B cell (primary cell): ENCODE data around the gene RNASET2. TPM values are rescaled to one million over a fixed set of nuclear protein-coding genes. Genes with fewer than 3 reads are reported as not detected.

Experiments
- ATAC-seq: fragments of 200-7000 bp; cut with Tn5 transposase; one replicate; pipeline ENCODE4 v1.10.0; 2021; ENCODE audit warnings: low read depth, mild to moderate bottlenecking, moderate number of reproducible peaks, moderate library complexity
- CTCF ChIA-PET: fragments of 350-600 bp; sonication (Branson Sonifier 250); formaldehyde crosslinking; loops from one replicate; lab custom pipeline; 2021; ENCODE audit warnings: antibody characterized with exemption, inconsistent platforms; lab: Charles Lee
- POLR2A ChIA-PET: fragments of 350-600 bp; sonication (Branson Sonifier 250); formaldehyde crosslinking; loops from one replicate; lab custom pipeline; 2021; ENCODE audit warnings: antibody characterized with exemption; lab: Charles Lee
- DNase-seq: peaks from one replicate; pipeline ENCODE4 v3.0.0; 2013
- H2AFZ ChIP-seq: 2 replicates; pipeline ENCODE4 v1.6.1; 2012; ENCODE audit warnings: mild to moderate bottlenecking, low read depth, low read length; ENCODE audit not compliant: insufficient read depth, poor library complexity, severe bottlenecking
- H3K27ac ChIP-seq, 2 donors: 1 replicate in 1 of 2; 2 replicates in 1 of 2; pipeline ENCODE4 v1.5.1; 2012 to 2013; ENCODE audit warnings: low read length in 2 of 2, mild to moderate bottlenecking in 2 of 2, moderate library complexity in 1 of 2
- H3K27me3 ChIP-seq, 4 experiments: fragments of 200-600 bp in 1 of 4; sonication (generic) in 1 of 4; replicated peaks in 1 of 4; 1 replicate in 2 of 4; 2 replicates in 2 of 4; pipeline versions ENCODE4 v1.6.1 to v1.7.0; 2013 to 2016; ENCODE audit warnings: low read length in 3 of 4, mild to moderate bottlenecking in 2 of 4, mixed read lengths in 1 of 4, moderate library complexity in 1 of 4; ENCODE audit not compliant: insufficient read depth in 4 of 4, control insufficient read depth in 3 of 4; ENCODE audit errors: control extremely low read depth in 1 of 4
- H3K36me3 ChIP-seq, 2 experiments: replicated peaks in 1 of 2; 1 replicate in 1 of 2; 2 replicates in 1 of 2; pipeline versions ENCODE4 v1.6.1 to v1.7.1; 2013; ENCODE audit warnings: low read length in 1 of 2; ENCODE audit not compliant: insufficient read depth in 2 of 2, control insufficient read depth in 1 of 2; ENCODE audit errors: control extremely low read depth in 1 of 2, extremely low read depth in 1 of 2
- H3K4me1 ChIP-seq, 2 donors: fragments of 200-600 bp in 1 of 2; sonication (generic) in 1 of 2; 1 replicate in 1 of 2; 2 replicates in 1 of 2; pipeline versions ENCODE4 v1.5.1 to v1.6.1; 2013 to 2017; ENCODE audit warnings: low read length in 2 of 2; ENCODE audit not compliant: control insufficient read depth in 2 of 2, insufficient read depth in 2 of 2
- H3K4me2 ChIP-seq: replicated peaks from 2 replicates; pipeline ENCODE3; 2012; ENCODE audit warnings: mild to moderate bottlenecking, low read depth, low read length; ENCODE audit not compliant: poor library complexity, severe bottlenecking
- H3K4me3 ChIP-seq, 5 experiments: fragments of 200-600 bp in 1 of 5; sonication (generic) in 1 of 5; 1 replicate in 3 of 5; 2 replicates in 2 of 5; pipeline versions ENCODE4 v1.5.1 to v1.7.0; 2011 to 2016; ENCODE audit warnings: low read length in 4 of 5, mild to moderate bottlenecking in 4 of 5, low read depth in 2 of 5, control low read depth in 1 of 5, moderate library complexity in 1 of 5; ENCODE audit not compliant: insufficient read depth in 1 of 5; ENCODE audit errors: control extremely low read depth in 1 of 5, extremely low read depth in 1 of 5
- H3K79me2 ChIP-seq: fragments of 200-600 bp; sonication (generic); one replicate; pipeline ENCODE4 v1.6.0; 2016; ENCODE audit warnings: low read length; ENCODE audit not compliant: control insufficient read depth, insufficient read depth
- H3K9ac ChIP-seq: fragments of 200-600 bp; sonication (generic); 2 replicates; pipeline ENCODE4 v1.6.1; 2017; ENCODE audit warnings: mild to moderate bottlenecking, low read length, moderate library complexity
- H3K9me3 ChIP-seq, 3 donors: one replicate each; pipeline versions ENCODE4 v1.6.1 to v1.7.1; 2013; ENCODE audit warnings: low read length in 2 of 3; ENCODE audit not compliant: control insufficient read depth in 2 of 3, insufficient read depth in 1 of 3; ENCODE audit errors: control extremely low read depth in 1 of 3
- H4K20me1 ChIP-seq: 2 replicates; pipeline ENCODE4 v1.6.0; 2012; ENCODE audit warnings: mild to moderate bottlenecking, low read length; ENCODE audit not compliant: insufficient read depth, control insufficient read depth, poor library complexity, severe bottlenecking
- H3K27ac Mint-ChIP-seq: one replicate; pipeline ENCODE4 v1.8.0; 2021; ENCODE audit warnings: mixed read lengths
- H3K27me3 Mint-ChIP-seq: one replicate; pipeline ENCODE4 v1.8.0; 2021; ENCODE audit warnings: mixed read lengths
- H3K4me1 Mint-ChIP-seq: one replicate; pipeline ENCODE4 v1.8.0; 2021; ENCODE audit warnings: mixed read lengths
- H3K4me3 Mint-ChIP-seq: one replicate; pipeline ENCODE4 v1.8.0; 2021; ENCODE audit warnings: mixed read lengths
- H3K9me3 Mint-ChIP-seq: one replicate; pipeline ENCODE4 v1.8.0; 2022; ENCODE audit warnings: mixed read lengths; ENCODE audit not compliant: insufficient read depth
- CTCF ChIP-seq: fragments of 200-600 bp; IDR thresholded peaks from one replicate; pipeline ENCODE4 v1.8.0; 2022; ENCODE audit warnings: antibody characterized with exemption, mild to moderate bottlenecking
- EZH2 ChIP-seq: IDR thresholded peaks from 2 replicates; pipeline ENCODE4 v1.6.1; 2012; ENCODE audit warnings: borderline replicate concordance, low read depth, mild to moderate bottlenecking, moderate library complexity, low read length; ENCODE audit not compliant: insufficient read depth, poor library complexity, severe bottlenecking
- WGBS: methylation state at CpG from one replicate; pipeline ENCODE4 v1.1.5; 2013; ENCODE audit warnings: missing lambda C conversion rate; ENCODE audit not compliant: insufficient coverage; 5-methylcytosine and 5-hydroxymethylcytosine counted together
- intact Hi-C: fragments of 100-400 bp; cut with micrococcal nuclease; formaldehyde crosslinking; loops from one replicate; pipeline ENCODE4 v1.10.0; 2022
- polyA plus RNA-seq: library from polyadenylated mRNA; depleted of rRNA; stranded (reverse); fragments of >200 nt; gene quantifications from 2 replicates; pipeline ENCODE4 v1.2.3, GENCODE V29; 2012
- total RNA-seq, 2 donors: library from RNA; stranded (reverse); fragments of 120-200 nt in 1 of 2; gene quantifications; 1 replicate in 1 of 2; 2 replicates in 1 of 2; pipeline versions ENCODE4 v1.2.3 to v1.2.4, GENCODE V29; 2013 to 2022

The RNASET2 gene
- total and polyA plus RNA-seq, 2 donors (not counting 1 experiment from before 2014, with no cell fraction given), result 293 to 330 TPM

GRCh38 chr6:166934174-166934573 is 22.2 kb downstream of the RNASET2 start:
- no peak overlapping the region for H3K27ac ChIP-seq
- peak overlapping the region; percentile 15 for H3K27ac Mint-ChIP-seq
- CTCF ChIA-PET, result interaction anchor here (1.4 to 5.5 kb wide), 2 partner anchors 55 to 147 kb away, joined by 4 to 38 read pairs; no protein-coding TSS in a partner anchor
- H3K4me1 ChIP-seq, result peaks cover 28 to 35% of the 10 kb centered on the region in 2 donors
- no peaks in the 10 kb centered on the region for H3K27me3 Mint-ChIP-seq
- ATAC-seq (no peak), DNase-seq (no peak)
- POLR2A ChIA-PET, result interaction anchor here (0.6 kb wide), 1 partner anchor 16 kb away, joined by 10 read pairs; no protein-coding TSS in a partner anchor
- H3K4me1 Mint-ChIP-seq, result peaks cover 50% of the 10 kb centered on the region
- H3K4me3 ChIP-seq, result no peak overlapping the region
- H3K4me2 ChIP-seq, result no peak overlapping the region
- no peaks in the 10 kb centered on the region for H3K9me3 Mint-ChIP-seq
- H3K27me3 ChIP-seq, result no peaks in the 10 kb centered on the region
- H3K4me3 Mint-ChIP-seq, result no peak overlapping the region
- intact Hi-C loops, result no loop called here
- H4K20me1 ChIP-seq, result peaks cover 94% of the 10 kb centered on the region
- peaks cover 81% of the 10 kb centered on the region for H3K79me2 ChIP-seq
- no peak overlapping the region for H3K9ac ChIP-seq
- H2AFZ ChIP-seq, result no peak overlapping the region
- peaks cover 12 to 90% of the 10 kb centered on the region in 2 experiments for H3K36me3 ChIP-seq
- TF ChIP-seq CTCF (no peak), EZH2 (no peak)
- whole genome bisulfite sequencing, result 91% methylated on average over 7 of the region's 8 CpGs
- H3K9me3 ChIP-seq, result no peaks in the 10 kb centered on the region

- H3K27ac Mint-ChIP-seq, result no peak overlapping the region
- H3K4me1 Mint-ChIP-seq, result peaks cover 56% of the 10 kb centered on the region
- CTCF ChIA-PET, result interaction anchor here (1.4 to 5.5 kb wide), 2 partner anchors 56 to 146 kb away, joined by 4 to 38 read pairs; no protein-coding TSS in a partner anchor
Measured at GRCh38 chr6:166933396-166933795, 23.0 kb downstream of the RNASET2 start.

More at GRCh38 chr6:166933396-166933795, 23.0 kb downstream of the RNASET2 start:
- peak overlapping the region in 1 of 2 donors; percentile 31 for H3K27ac ChIP-seq
- ATAC-seq (no peak), DNase-seq (no peak)
- POLR2A ChIA-PET, result no interaction called here
- peaks cover 7 to 91% of the 10 kb centered on the region in 2 experiments for H3K36me3 ChIP-seq
- TF ChIP-seq CTCF (no peak), EZH2 (no peak)
- Mint-ChIP-seq H3K9me3 (no peaks in the 10 kb centered on the region), H3K27me3 (no peaks in the 10 kb centered on the region), H3K4me3 (no peak overlapping the region)
- no peaks in the 10 kb centered on the region for H3K9me3 ChIP-seq
- H3K9ac ChIP-seq, result no peak overlapping the region
- H3K4me2 ChIP-seq, result no peak overlapping the region
- no peak overlapping the region for H2AFZ ChIP-seq
- no peaks in the 10 kb centered on the region for H3K27me3 ChIP-seq
- 93% methylated on average over 5 of the region's 6 CpGs for WGBS
- H3K4me3 ChIP-seq, result no peak overlapping the region
- intact Hi-C loops, result no loop called here
- H3K79me2 ChIP-seq, result peaks cover 86% of the 10 kb centered on the region
- peaks cover 32 to 39% of the 10 kb centered on the region in 2 donors for H3K4me1 ChIP-seq
- H4K20me1 ChIP-seq, result peaks cover 96% of the 10 kb centered on the region
